H1 (cell line): Measurements from ENCODE around the gene DRD1. TPM values are rescaled to one million over a fixed set of nuclear protein-coding genes. Genes with fewer than 3 reads are reported as not detected.

ENCODE experiments used
- CTCF ChIA-PET: fragments of 300-600 bp; sonication (Branson Sonifier 250); formaldehyde crosslinking; loops from one replicate; lab custom pipeline; 2021; ENCODE audit not compliant: partially characterized antibody; lab: Charles Lee
- POLR2A ChIA-PET: fragments of 300-600 bp; sonication (Branson Sonifier 250); formaldehyde crosslinking; loops from one replicate; lab custom pipeline; 2021; ENCODE audit warnings: inconsistent platforms; ENCODE audit not compliant: partially characterized antibody; lab: Charles Lee
- DNase-seq, 2 experiments: peaks; one replicate each; pipeline versions ENCODE4 v3.0.0 to v3.0.0-alpha.2; 2010 to 2022; ENCODE audit warnings: low spot score in 2 of 2, low read depth in 1 of 2, mixed read lengths in 1 of 2
- FAIRE-seq: peaks from 2 replicates; lab custom pipeline; 2011; peaks lifted over from hg19 to GRCh38; lab: Jason Lieb, UNC
- H2AFZ ChIP-seq: 2 replicates; pipeline ENCODE4 v1.8.1; 2012; ENCODE audit warnings: low read length, inconsistent platforms
- H2AK5ac ChIP-seq: 2 replicates; pipeline ENCODE4 v1.6.1; 2013; ENCODE audit warnings: low read depth, low read length
- H2BK120ac ChIP-seq: replicated peaks from 2 replicates; pipeline ENCODE3; 2013; ENCODE audit warnings: low read depth, low read length, inconsistent platforms
- H2BK12ac ChIP-seq: 2 replicates; pipeline ENCODE4 v1.6.1; 2013; ENCODE audit warnings: low read depth, low read length
- H2BK15ac ChIP-seq: 2 replicates; pipeline ENCODE4 v1.6.1; 2013; ENCODE audit warnings: low read length
- H2BK20ac ChIP-seq: 2 replicates; pipeline ENCODE4 v1.6.1; 2013; ENCODE audit warnings: low read length
- H2BK5ac ChIP-seq: 2 replicates; pipeline ENCODE4 v1.6.1; 2013; ENCODE audit warnings: low read depth, low read length
- H3K14ac ChIP-seq: 2 replicates; pipeline ENCODE4 v1.6.1; 2013; ENCODE audit warnings: inconsistent platforms; ENCODE audit not compliant: insufficient read length
- H3K18ac ChIP-seq: 2 replicates; pipeline ENCODE4 v1.6.1; 2013; ENCODE audit warnings: low read length; ENCODE audit errors: extremely low read depth
- H3K23ac ChIP-seq: 2 replicates; pipeline ENCODE4 v1.6.1; 2013; ENCODE audit warnings: inconsistent platforms; ENCODE audit not compliant: insufficient read length
- H3K23me2 ChIP-seq: 2 replicates; pipeline ENCODE4 v1.6.1; 2013; ENCODE audit warnings: low read depth, low read length
- H3K27ac ChIP-seq: 2 replicates; pipeline ENCODE4 v1.6.1; 2011; ENCODE audit warnings: low read depth, low read length, inconsistent platforms
- H3K27me3 ChIP-seq, 4 experiments: replicated peaks in 1 of 4; 1 replicate in 1 of 4; 2 replicates in 3 of 4; pipeline versions ENCODE4 v1.6.1 to v1.8.1; 2011 to 2013; ENCODE audit warnings: low read length in 3 of 4, mild to moderate bottlenecking in 3 of 4, inconsistent platforms in 2 of 4, mixed read lengths in 2 of 4, moderate library complexity in 1 of 4; ENCODE audit not compliant: control insufficient read depth in 3 of 4, insufficient read depth in 3 of 4; ENCODE audit errors: extremely low read depth in 1 of 4
- H3K36me3 ChIP-seq, 4 experiments: 2 replicates each; pipeline versions ENCODE4 v1.6.1 to v1.8.1; 2011 to 2013; ENCODE audit warnings: mild to moderate bottlenecking in 4 of 4, low read length in 3 of 4, moderate library complexity in 2 of 4, control low read depth in 1 of 4, inconsistent platforms in 1 of 4; ENCODE audit not compliant: insufficient read depth in 4 of 4, control insufficient read depth in 2 of 4
- H3K4ac ChIP-seq: replicated peaks from 2 replicates; pipeline ENCODE3; 2013; ENCODE audit warnings: low read length, low read depth, mixed read lengths, inconsistent platforms; ENCODE audit not compliant: insufficient read length
- H3K4me1 ChIP-seq, 4 experiments: replicated peaks in 1 of 4; 1 replicate in 1 of 4; 2 replicates in 3 of 4; pipeline versions ENCODE4 v1.6.1 to v1.8.1; 2011 to 2013; ENCODE audit warnings: low read length in 3 of 4, inconsistent platforms in 2 of 4, mixed read lengths in 1 of 4; ENCODE audit not compliant: insufficient read depth in 4 of 4, control insufficient read depth in 3 of 4
- H3K4me2 ChIP-seq, 2 experiments: 2 replicates each; pipeline versions ENCODE4 v1.6.1 to v1.8.1; 2011 to 2013; ENCODE audit warnings: low read depth in 2 of 2, low read length in 2 of 2, control low read depth in 1 of 2, inconsistent platforms in 1 of 2, mild to moderate bottlenecking in 1 of 2; ENCODE audit not compliant: insufficient read depth in 1 of 2
- H3K4me3 ChIP-seq, 4 experiments: fragments of 200-600, 300-600 bp in 1 of 4; sonication (generic), shearing (Covaris generic), sonication (Bioruptor Twin) in 1 of 4; 2 replicates each; pipeline versions ENCODE4 v1.5.1 to v1.8.1; 2011 to 2016; ENCODE audit warnings: low read length in 4 of 4, low read depth in 3 of 4, control low read depth in 2 of 4, inconsistent platforms in 2 of 4, mild to moderate bottlenecking in 2 of 4, mixed read lengths in 1 of 4, moderate library complexity in 1 of 4; ENCODE audit not compliant: insufficient read depth in 2 of 4; ENCODE audit errors: extremely low read depth in 1 of 4
- H3K56ac ChIP-seq: replicated peaks from 2 replicates; pipeline ENCODE3; 2013; ENCODE audit warnings: low read depth, mild to moderate bottlenecking, mixed read lengths, low read length, inconsistent platforms; ENCODE audit not compliant: insufficient read length
- H3K79me1 ChIP-seq: 2 replicates; pipeline ENCODE4 v1.6.1; 2013; ENCODE audit warnings: low read depth, low read length, control low read depth
- H3K79me2 ChIP-seq, 2 experiments: 2 replicates each; pipeline versions ENCODE4 v1.6.1 to v1.8.1; 2012 to 2013; ENCODE audit warnings: low read length in 2 of 2, mild to moderate bottlenecking in 2 of 2, inconsistent platforms in 1 of 2; ENCODE audit not compliant: insufficient read depth in 2 of 2, control insufficient read depth in 1 of 2
- H3K9ac ChIP-seq, 4 experiments: replicated peaks in 1 of 4; 1 replicate in 1 of 4; 2 replicates in 3 of 4; pipeline versions ENCODE4 v1.6.1 to v1.8.1; 2011 to 2013; ENCODE audit warnings: low read depth in 3 of 4, low read length in 3 of 4, control low read depth in 2 of 4, mild to moderate bottlenecking in 2 of 4, moderate library complexity in 2 of 4, inconsistent platforms in 1 of 4; ENCODE audit errors: extremely low read depth in 1 of 4
- H3K9me3 ChIP-seq, 2 experiments: 2 replicates each; pipeline versions ENCODE4 v1.6.1 to v1.8.1; 2012 to 2013; ENCODE audit warnings: mild to moderate bottlenecking in 2 of 2, moderate library complexity in 2 of 2, control low read depth in 1 of 2, inconsistent platforms in 1 of 2, low read depth in 1 of 2, low read length in 1 of 2, mixed read lengths in 1 of 2; ENCODE audit not compliant: insufficient read depth in 2 of 2
- H4K20me1 ChIP-seq, 2 experiments: replicated peaks in 1 of 2; 2 replicates each; pipeline versions ENCODE3 to v1.8.1; 2011 to 2013; ENCODE audit warnings: inconsistent platforms in 2 of 2, low read length in 2 of 2, mild to moderate bottlenecking in 1 of 2; ENCODE audit not compliant: insufficient read depth in 2 of 2, control insufficient read depth in 1 of 2
- H4K5ac ChIP-seq: 2 replicates; pipeline ENCODE4 v1.6.1; 2013; ENCODE audit warnings: low read length, low read depth, mixed read lengths, inconsistent platforms; ENCODE audit not compliant: insufficient read length
- H4K8ac ChIP-seq: 2 replicates; pipeline ENCODE4 v1.8.0; 2013; ENCODE audit warnings: mild to moderate bottlenecking, moderate library complexity, low read length, inconsistent platforms; ENCODE audit not compliant: insufficient read depth; ENCODE audit errors: extremely low read depth
- H4K91ac ChIP-seq: replicated peaks from 2 replicates; pipeline ENCODE3; 2013; ENCODE audit warnings: low read length, mixed read lengths, inconsistent platforms; ENCODE audit not compliant: insufficient read length
- ASH2L ChIP-seq: fragments of 200-600, 300-600 bp; sonication (generic); IDR thresholded peaks from one replicate; pipeline ENCODE4 v1.7.1; 2017; ENCODE audit warnings: low read length
- CHD1 ChIP-seq: IDR thresholded peaks from 2 replicates; pipeline ENCODE4 v1.6.1; 2012; ENCODE audit warnings: low read depth, low read length, improper control_type of control experiment
- CHD2 ChIP-seq: IDR thresholded peaks from 2 replicates; pipeline ENCODE4 v1.6.1; 2012; ENCODE audit warnings: low read length, improper control_type of control experiment
- CTBP2 ChIP-seq: IDR thresholded peaks from 2 replicates; pipeline ENCODE4 v1.7.0; 2011; ENCODE audit warnings: borderline replicate concordance, mild to moderate bottlenecking, moderate library complexity, mixed read lengths, low read length; ENCODE audit not compliant: insufficient read depth, insufficient read length
- EP300 ChIP-seq, 2 experiments: IDR thresholded peaks; 1 replicate in 1 of 2; 2 replicates in 1 of 2; pipeline ENCODE4 v1.6.1; 2011 to 2012; ENCODE audit warnings: low read depth in 2 of 2, low read length in 2 of 2, mild to moderate bottlenecking in 2 of 2, borderline replicate concordance in 1 of 2, inconsistent platforms in 1 of 2, moderate library complexity in 1 of 2
- JUND ChIP-seq: IDR thresholded peaks from 2 replicates; pipeline ENCODE4 v1.6.1; 2011; ENCODE audit warnings: mild to moderate bottlenecking, improper control_type of control experiment, low read length
- SP2 ChIP-seq: IDR thresholded peaks from 2 replicates; pipeline ENCODE4 v1.6.1; 2012; ENCODE audit warnings: mild to moderate bottlenecking, low read length, inconsistent platforms
- SP4 ChIP-seq: IDR thresholded peaks from 2 replicates; pipeline ENCODE4 v1.6.1; 2012; ENCODE audit warnings: low read length, inconsistent platforms
- TEAD4 ChIP-seq: IDR thresholded peaks from 2 replicates; pipeline ENCODE4 v1.6.1; 2012; ENCODE audit warnings: low read depth, low read length, inconsistent platforms, mixed read lengths
- YY1 ChIP-seq: IDR thresholded peaks from 2 replicates; pipeline ENCODE4 v1.6.1; 2011; ENCODE audit warnings: low read depth, mild to moderate bottlenecking, low read length
- WGBS, 2 experiments: shearing (Covaris generic) in 1 of 2; methylation state at CpG; one replicate each; pipeline versions ENCODE4 v1.1.6 to v1.1.7; 2013 to 2015; ENCODE audit warnings: low lambda C conversion rate in 2 of 2, mixed read lengths in 2 of 2, inconsistent platforms in 1 of 2, low coverage in 1 of 2, missing lambda C conversion rate in 1 of 2; ENCODE audit not compliant: insufficient replicate concordance in 2 of 2, insufficient coverage in 1 of 2, insufficient read length in 1 of 2; ENCODE audit errors: extremely low coverage in 1 of 2, missing lambda C conversion rate in 1 of 2; 5-methylcytosine and 5-hydroxymethylcytosine counted together
- polyA plus RNA-seq, 7 experiments: library from polyadenylated mRNA; depleted of rRNA in 3 of 7; stranded (reverse) in 5 of 7; unstranded in 2 of 7; fragments of >200 nt in 5 of 7; fragments of 200-250 nt in 2 of 7; gene quantifications; 1 replicate in 5 of 7; 2 replicates in 1 of 7; 4 replicates in 1 of 7; pipeline versions ENCODE4 v1.2.1 to v1.2.3, GENCODE V29; 2011 to 2013; ENCODE audit warnings: missing spikeins in 2 of 7, mixed read lengths in 2 of 7
- total RNA-seq: library from RNA; stranded (reverse); fragmentation: NEBNext Ultra II Directional; extraction: Animal tissue kit (Norgen Biotek cat#: 25700); gene quantifications from 2 replicates; pipeline ENCODE4 v1.2.1, GENCODE V29; 2021
- TF ChIP-seq, protein P1 (sequence below): IDR thresholded peaks from 2 replicates; pipeline ENCODE4 v1.6.1; 2012; ENCODE audit warnings: low read length, inconsistent platforms

Gene DRD1
- total and polyA plus RNA-seq, 2 of the 8 experiments (the other 6 are each of a cell fraction or from before 2014, with no cell fraction given), result 0.03 to 0.19 TPM

DNA sequence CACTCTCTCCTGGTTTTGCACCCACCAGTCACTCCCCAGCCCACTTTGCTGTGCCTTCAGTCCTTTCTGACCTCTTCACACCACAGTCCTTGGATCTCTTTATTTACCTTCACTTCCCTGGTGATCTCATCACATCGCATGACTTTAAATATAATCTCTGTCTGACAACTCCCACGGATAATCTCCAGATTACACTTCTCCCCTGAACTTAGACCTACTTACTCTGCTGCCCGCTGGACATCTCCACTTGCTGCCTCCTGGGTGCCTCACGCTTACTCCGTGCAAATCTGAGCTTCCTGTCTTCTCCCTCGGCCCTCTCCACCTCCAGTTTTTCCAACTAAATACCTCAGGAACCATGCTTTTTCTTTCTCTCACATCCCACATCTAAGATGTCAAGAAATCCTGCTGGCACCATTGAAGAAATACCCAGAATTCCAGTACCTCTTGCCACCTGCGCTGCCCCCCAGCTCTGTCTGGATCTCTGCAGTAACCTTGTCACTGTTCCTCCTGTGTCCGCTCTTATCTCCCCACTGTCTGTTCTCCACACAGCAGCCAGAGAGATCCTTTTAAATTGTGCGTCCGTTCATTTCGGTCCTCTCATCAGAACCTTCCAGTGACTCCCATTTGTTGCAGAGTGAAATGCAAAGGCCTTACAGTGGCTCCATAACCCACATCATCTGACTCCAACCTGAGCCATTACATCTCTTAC lies 43.7 kb upstream of the DRD1 start:
- Histone ChIP-seq H2BK5ac (no peak overlapping the region), H2AFZ (no peak overlapping the region), H4K20me1 (peaks cover 22 to 24% of the 10 kb centered on the region in 2 experiments), H4K8ac (no peak overlapping the region), H3K9ac (no peak overlapping the region), H3K79me1 (peaks cover 18% of the 10 kb centered on the region), H3K4ac (no peak overlapping the region), H4K91ac (no peak overlapping the region), H3K4me3 (no peak overlapping the region), H3K14ac (no peak overlapping the region), H3K4me2 (no peak overlapping the region), H3K4me1 (no peaks in the 10 kb centered on the region), H3K9me3 (no peaks in the 10 kb centered on the region), H3K18ac (no peak overlapping the region), H2BK120ac (no peak overlapping the region), H3K56ac (no peak overlapping the region), H3K27ac (no peak overlapping the region), H2BK15ac (no peak overlapping the region), H3K79me2 (peaks cover 5 to 86% of the 10 kb centered on the region in 2 experiments), H2AK5ac (no peak overlapping the region), H3K36me3 (peaks cover 2 to 28% (median 13%) of the 10 kb centered on the region in 4 experiments; a peak in 6 of 8 replicates), H3K23ac (no peak overlapping the region), H2BK12ac (no peak overlapping the region), H2BK20ac (no peak overlapping the region), H3K23me2 (no peaks in the 10 kb centered on the region), H4K5ac (no peak overlapping the region), H3K27me3 (no peaks in the 10 kb centered on the region)
- ChIA-PET CTCF (interaction anchor here (1.2 to 1.3 kb wide), 2 partner anchors 21 to 25 kb away, joined by 3 read pairs; no protein-coding TSS in a partner anchor), POLR2A (no interaction called here)
- no peak for FAIRE-seq
- 97% methylated on average over 11 of the region's 11 CpGs; no CpG with 5 or more reads in 1 of the 2 experiments for WGBS, 2 experiments
- no peak for DNase-seq
- TF ChIP-seq ASH2L (no peak), SP4 (no peak), JUND (no peak), EP300 (IDR thresholded peaks at IDR 0.05; ENCODE audit: borderline replicate concordance in 1 of 2, low read depth in 2 of 2, low read length in 2 of 2) (no peak), CHD2 (no peak), YY1 (no peak), CTBP2 (no peak), SP2 (no peak), CHD1 (no peak), TEAD4 (no peak)
- TF ChIP-seq, protein P1, sequence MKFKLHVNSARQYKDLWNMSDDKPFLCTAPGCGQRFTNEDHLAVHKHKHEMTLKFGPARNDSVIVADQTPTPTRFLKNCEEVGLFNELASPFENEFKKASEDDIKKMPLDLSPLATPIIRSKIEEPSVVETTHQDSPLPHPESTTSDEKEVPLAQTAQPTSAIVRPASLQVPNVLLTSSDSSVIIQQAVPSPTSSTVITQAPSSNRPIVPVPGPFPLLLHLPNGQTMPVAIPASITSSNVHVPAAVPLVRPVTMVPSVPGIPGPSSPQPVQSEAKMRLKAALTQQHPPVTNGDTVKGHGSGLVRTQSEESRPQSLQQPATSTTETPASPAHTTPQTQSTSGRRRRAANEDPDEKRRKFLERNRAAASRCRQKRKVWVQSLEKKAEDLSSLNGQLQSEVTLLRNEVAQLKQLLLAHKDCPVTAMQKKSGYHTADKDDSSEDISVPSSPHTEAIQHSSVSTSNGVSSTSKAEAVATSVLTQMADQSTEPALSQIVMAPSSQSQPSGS, result no peak
